Glutamatergic neuron (in vitro differentiated cells): ENCODE data around the gene LHFPL2. TPM values are rescaled to one million over a fixed set of nuclear protein-coding genes. Genes with fewer than 3 reads are reported as not detected.

Source experiments
- DNase-seq: peaks from one replicate; pipeline ENCODE4 v3.0.0; 2022
- H3K27ac Mint-ChIP-seq: one replicate; pipeline ENCODE4 v1.8.0; 2020; ENCODE audit warnings: mild to moderate bottlenecking, mixed read lengths, inconsistent platforms; ENCODE audit not compliant: unreplicated experiment
- H3K27me3 Mint-ChIP-seq: one replicate; pipeline ENCODE4 v1.8.0; 2020; ENCODE audit warnings: mild to moderate bottlenecking, moderate library complexity, mixed read lengths, inconsistent platforms; ENCODE audit not compliant: unreplicated experiment
- H3K36me3 Mint-ChIP-seq: one replicate; pipeline ENCODE4 v1.8.0; 2020; ENCODE audit warnings: mild to moderate bottlenecking, mixed read lengths, inconsistent platforms; ENCODE audit not compliant: unreplicated experiment
- H3K4me1 Mint-ChIP-seq: one replicate; pipeline ENCODE4 v1.8.0; 2020; ENCODE audit warnings: mild to moderate bottlenecking, low read depth, mixed read lengths, inconsistent platforms; ENCODE audit not compliant: unreplicated experiment
- H3K4me3 Mint-ChIP-seq: one replicate; pipeline ENCODE4 v1.8.0; 2020; ENCODE audit warnings: mild to moderate bottlenecking, mixed read lengths, inconsistent platforms; ENCODE audit not compliant: unreplicated experiment
- H3K9me3 Mint-ChIP-seq: one replicate; pipeline ENCODE4 v1.8.0; 2020; ENCODE audit warnings: mild to moderate bottlenecking, moderate library complexity, mixed read lengths, inconsistent platforms; ENCODE audit not compliant: unreplicated experiment
- total RNA-seq: library from RNA; stranded (reverse); fragmentation: NEBNext Ultra II Directional; extraction: Animal tissue kit (Norgen Biotek cat#: 25700); gene quantifications from one replicate; pipeline ENCODE4 v1.2.1, GENCODE V29; 2021; ENCODE audit not compliant: unreplicated experiment
- TF ChIP-seq, protein P1 (sequence below): fragments of 200-600 bp; sonication (generic); IDR thresholded peaks from one replicate; pipeline ENCODE4 v1.5.0; 2021; ENCODE audit not compliant: partially characterized antibody, unreplicated experiment

The LHFPL2 gene
- total RNA-seq, 1 donor from 2014 or later: 2.5 TPM

DNA sequence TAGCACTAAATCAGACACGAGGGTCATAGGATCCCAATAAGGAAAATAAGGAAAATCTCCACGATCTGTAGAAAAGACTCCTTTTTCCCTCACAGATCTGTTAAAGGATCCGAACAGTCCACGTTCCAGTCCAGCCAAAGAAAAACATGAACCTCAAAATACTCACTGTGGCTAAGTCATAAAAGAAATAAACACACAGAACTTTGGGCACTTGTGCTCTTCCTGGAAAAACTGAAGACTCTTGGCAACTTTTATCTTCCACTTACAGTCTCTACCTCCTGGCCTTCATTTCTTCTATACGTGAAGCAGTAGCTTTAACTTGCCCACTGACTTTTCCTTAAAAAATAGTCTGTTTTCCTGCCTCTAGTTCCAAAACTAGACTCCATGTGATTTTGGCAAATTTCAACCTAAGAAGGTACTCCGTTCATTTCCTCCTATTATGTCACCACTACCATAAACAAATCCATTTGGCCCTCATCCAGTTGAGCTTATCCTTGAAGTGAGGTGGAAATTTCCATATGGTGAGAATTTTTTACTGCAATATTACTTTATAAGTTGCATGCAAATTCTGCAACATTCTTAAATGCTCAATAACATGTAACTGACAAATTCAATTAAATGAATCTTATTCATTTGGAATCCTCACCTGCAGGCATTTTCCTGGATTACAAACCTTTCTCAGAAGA is 5.3 kb upstream of the LHFPL2 start:
- Mint-ChIP-seq H3K4me3 (no peak overlapping the region), H3K27ac (no peak overlapping the region)
- TF ChIP-seq, protein P1, sequence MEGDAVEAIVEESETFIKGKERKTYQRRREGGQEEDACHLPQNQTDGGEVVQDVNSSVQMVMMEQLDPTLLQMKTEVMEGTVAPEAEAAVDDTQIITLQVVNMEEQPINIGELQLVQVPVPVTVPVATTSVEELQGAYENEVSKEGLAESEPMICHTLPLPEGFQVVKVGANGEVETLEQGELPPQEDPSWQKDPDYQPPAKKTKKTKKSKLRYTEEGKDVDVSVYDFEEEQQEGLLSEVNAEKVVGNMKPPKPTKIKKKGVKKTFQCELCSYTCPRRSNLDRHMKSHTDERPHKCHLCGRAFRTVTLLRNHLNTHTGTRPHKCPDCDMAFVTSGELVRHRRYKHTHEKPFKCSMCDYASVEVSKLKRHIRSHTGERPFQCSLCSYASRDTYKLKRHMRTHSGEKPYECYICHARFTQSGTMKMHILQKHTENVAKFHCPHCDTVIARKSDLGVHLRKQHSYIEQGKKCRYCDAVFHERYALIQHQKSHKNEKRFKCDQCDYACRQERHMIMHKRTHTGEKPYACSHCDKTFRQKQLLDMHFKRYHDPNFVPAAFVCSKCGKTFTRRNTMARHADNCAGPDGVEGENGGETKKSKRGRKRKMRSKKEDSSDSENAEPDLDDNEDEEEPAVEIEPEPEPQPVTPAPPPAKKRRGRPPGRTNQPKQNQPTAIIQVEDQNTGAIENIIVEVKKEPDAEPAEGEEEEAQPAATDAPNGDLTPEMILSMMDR: no peak

DNA sequence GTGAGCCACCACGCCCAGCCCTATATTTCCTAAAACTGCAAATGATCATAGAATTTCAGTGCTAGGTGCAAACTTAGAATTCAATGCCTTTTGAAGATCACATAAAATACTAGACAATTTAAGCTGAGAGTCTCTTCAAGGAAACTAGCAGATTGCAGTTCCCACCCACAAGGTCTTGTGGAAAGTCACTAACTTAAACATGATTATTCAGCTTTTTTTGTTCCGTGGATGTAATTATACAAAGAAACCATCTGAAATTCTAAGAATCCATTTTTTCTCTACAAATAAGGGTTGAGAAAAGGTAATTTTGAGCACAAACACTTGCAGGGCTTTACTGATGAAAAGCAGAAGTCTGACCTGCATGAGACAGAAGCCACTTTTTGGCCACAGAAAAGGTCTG is 4.5 kb upstream of the LHFPL2 start:
- TF ChIP-seq, protein P1: no peak
- Mint-ChIP-seq H3K27ac (no peak overlapping the region), H3K36me3 (no peaks in the 10 kb centered on the region), H3K9me3 (no peaks in the 10 kb centered on the region), H3K27me3 (peaks cover 6% of the 10 kb centered on the region), H3K4me3 (no peak overlapping the region), H3K4me1 (no peaks in the 10 kb centered on the region)
- DNase-seq: no peak

More for the DNA sequence above, 5.3 kb upstream of the LHFPL2 start:
- no peaks in the 10 kb centered on the region for H3K36me3 Mint-ChIP-seq
- H3K4me1 Mint-ChIP-seq: peaks cover 6% of the 10 kb centered on the region
- no peak for DNase-seq
- peaks cover 8% of the 10 kb centered on the region for H3K27me3 Mint-ChIP-seq
- peaks cover 2% of the 10 kb centered on the region for H3K9me3 Mint-ChIP-seq

DNA sequence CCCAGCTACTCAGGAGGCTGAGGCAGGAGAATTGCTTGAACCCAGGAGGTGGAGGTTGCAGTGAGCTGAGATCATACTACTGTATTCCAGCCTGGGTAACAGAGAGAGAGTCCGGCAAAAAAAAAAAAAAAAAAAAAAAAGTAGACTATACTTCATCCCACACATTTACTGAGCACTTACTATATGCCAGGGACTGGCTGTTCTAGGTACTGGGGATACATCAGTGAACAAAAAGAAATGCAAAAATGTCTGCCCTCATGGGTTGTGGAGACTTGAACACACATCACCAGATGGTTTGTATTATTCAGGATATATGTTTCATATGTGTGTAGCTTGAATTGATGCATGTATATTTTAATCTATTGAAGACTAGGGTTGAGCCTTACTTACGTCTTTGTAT is 2.9 kb upstream of the LHFPL2 start:
- peaks cover 4% of the 10 kb centered on the region for H3K4me1 Mint-ChIP-seq
- no peak overlapping the region for H3K27ac Mint-ChIP-seq
- H3K4me3 Mint-ChIP-seq: no peak overlapping the region
- H3K9me3 Mint-ChIP-seq: peaks cover 3% of the 10 kb centered on the region
- H3K36me3 Mint-ChIP-seq: no peaks in the 10 kb centered on the region
- DNase-seq: no peak
- TF ChIP-seq, protein P1: no peak
- H3K27me3 Mint-ChIP-seq: peaks cover 6% of the 10 kb centered on the region

DNA sequence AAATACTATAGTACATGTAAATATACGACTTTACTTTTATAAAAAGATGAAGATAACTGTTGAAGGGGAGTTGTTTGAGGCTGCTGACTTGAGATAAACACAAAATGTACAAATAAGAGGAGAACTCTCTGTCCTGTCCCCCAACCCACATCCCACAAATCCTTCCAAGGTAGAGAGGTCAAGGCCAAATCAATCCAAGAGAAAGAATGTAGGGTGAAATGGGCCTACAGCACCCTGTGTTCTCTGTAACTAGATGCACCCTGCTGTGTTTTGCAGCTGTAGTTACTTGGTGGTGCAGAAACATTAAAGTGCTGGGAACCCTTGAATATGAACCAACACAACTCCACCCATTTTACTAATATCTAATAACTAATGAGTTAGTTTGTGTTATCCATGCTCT is 2.0 kb upstream of the LHFPL2 start:
- peaks cover 3% of the 10 kb centered on the region for H3K9me3 Mint-ChIP-seq
- no peaks in the 10 kb centered on the region for H3K36me3 Mint-ChIP-seq
- peaks cover 6% of the 10 kb centered on the region for H3K27me3 Mint-ChIP-seq
- H3K4me1 Mint-ChIP-seq: peaks cover 4% of the 10 kb centered on the region
- TF ChIP-seq, protein P1: no peak
- no peak overlapping the region for H3K27ac Mint-ChIP-seq
- H3K4me3 Mint-ChIP-seq: no peak overlapping the region
- DNase-seq: no peak

DNA sequence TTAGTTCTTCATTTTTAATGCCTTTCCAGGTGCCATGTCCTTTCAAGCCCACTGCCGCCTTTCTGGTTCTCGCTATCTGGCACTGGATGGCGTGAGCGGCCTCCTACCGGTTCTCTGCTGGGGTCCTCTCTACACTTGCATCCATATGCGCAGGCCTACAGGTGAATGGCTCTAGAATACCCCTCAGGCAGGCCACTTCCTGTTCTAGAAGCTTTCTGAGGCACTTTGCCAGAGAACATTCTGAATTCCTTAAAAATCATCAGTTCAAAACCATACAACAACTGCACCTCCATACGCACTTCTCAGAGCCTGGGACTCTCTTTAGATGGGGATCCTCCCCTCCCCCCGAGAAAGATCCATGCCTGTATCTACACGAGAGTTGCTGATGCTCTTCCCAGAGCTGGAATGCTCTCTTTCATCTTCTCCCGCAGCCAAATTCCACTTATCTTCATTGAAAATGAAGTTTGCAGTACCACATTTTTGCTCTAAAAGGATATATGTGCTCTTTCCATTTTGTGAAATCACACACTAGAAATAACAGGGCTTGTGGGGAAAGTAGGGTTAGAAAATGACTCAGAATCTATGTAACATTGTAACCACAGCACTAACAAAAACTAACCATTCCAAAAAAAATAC is 1.4 kb upstream of the LHFPL2 start:
- Mint-ChIP-seq H3K4me1 (peaks cover 4% of the 10 kb centered on the region), H3K27ac (no peak overlapping the region), H3K36me3 (no peaks in the 10 kb centered on the region), H3K27me3 (peaks cover 6% of the 10 kb centered on the region), H3K9me3 (peaks cover 3% of the 10 kb centered on the region), H3K4me3 (peak overlapping the region; percentile 60)
- TF ChIP-seq, protein P1: no peak
- DNase-seq: no peak
